Vagina (tissue), 2 donors: Measurements from ENCODE around the gene SLC16A10.

Experiments
- POLR2A ChIP-seq, 2 donors: fragments of 450-650 bp; IDR thresholded peaks; one replicate each; pipeline ENCODE4 v1.6.1; 2017; ENCODE audit warnings: antibody characterized with exemption in 2 of 2, mild to moderate bottlenecking in 2 of 2, moderate library complexity in 2 of 2
- POLR2AphosphoS5 ChIP-seq, 2 donors: sonication (generic); formaldehyde crosslinking; IDR thresholded peaks; one replicate each; pipeline ENCODE4 v1.9.0; 2017; ENCODE audit warnings: antibody characterized with exemption in 2 of 2, mild to moderate bottlenecking in 2 of 2, low read depth in 1 of 2; ENCODE audit not compliant: insufficient read depth in 1 of 2
- TF ChIP-seq, protein P1 (sequence below), 3 experiments: fragments of 450-650 bp in 2 of 3; fragments of 200-600 bp in 1 of 3; sonication (generic) in 1 of 3; IDR thresholded peaks; one replicate each; pipeline ENCODE4 v1.5.1; 2017 to 2019; ENCODE audit warnings: antibody characterized with exemption in 3 of 3, mild to moderate bottlenecking in 2 of 3, moderate library complexity in 2 of 3

GRCh38 chr6:111200350-111201243 is 113.3 kb downstream of the SLC16A10 start:
- TF ChIP-seq POLR2A (IDR thresholded peaks at IDR 0.05) (no peak), POLR2AphosphoS5 (IDR thresholded peaks at IDR 0.05; ENCODE audit: insufficient read depth in 1 of 2, low read depth in 1 of 2) (no peak)
- TF ChIP-seq, protein P1, sequence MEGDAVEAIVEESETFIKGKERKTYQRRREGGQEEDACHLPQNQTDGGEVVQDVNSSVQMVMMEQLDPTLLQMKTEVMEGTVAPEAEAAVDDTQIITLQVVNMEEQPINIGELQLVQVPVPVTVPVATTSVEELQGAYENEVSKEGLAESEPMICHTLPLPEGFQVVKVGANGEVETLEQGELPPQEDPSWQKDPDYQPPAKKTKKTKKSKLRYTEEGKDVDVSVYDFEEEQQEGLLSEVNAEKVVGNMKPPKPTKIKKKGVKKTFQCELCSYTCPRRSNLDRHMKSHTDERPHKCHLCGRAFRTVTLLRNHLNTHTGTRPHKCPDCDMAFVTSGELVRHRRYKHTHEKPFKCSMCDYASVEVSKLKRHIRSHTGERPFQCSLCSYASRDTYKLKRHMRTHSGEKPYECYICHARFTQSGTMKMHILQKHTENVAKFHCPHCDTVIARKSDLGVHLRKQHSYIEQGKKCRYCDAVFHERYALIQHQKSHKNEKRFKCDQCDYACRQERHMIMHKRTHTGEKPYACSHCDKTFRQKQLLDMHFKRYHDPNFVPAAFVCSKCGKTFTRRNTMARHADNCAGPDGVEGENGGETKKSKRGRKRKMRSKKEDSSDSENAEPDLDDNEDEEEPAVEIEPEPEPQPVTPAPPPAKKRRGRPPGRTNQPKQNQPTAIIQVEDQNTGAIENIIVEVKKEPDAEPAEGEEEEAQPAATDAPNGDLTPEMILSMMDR (IDR thresholded peaks at IDR 0.05), result no peak
